ENCODE data around the gene EPHA7. TPM values are rescaled to one million over a fixed set of nuclear protein-coding genes. Genes with fewer than 3 reads are reported as not detected.

Gene EPHA7
- 0.29 TPM in 1 of 2 replicates, not detected in the other for total RNA-seq

GRCh38 chr6:93419304-93420162 is at the start of gene EPHA7:
EPHA7 (minus strand) TSS chr6:93419559; CDS start chr6:93419341, 218 bp downstream.

